Measurements from ENCODE around the gene SHF. TPM values are rescaled to one million over a fixed set of nuclear protein-coding genes. Genes with fewer than 3 reads are reported as not detected.

Gene SHF
- total RNA-seq, 1 experiment from 2014 or later = 21.7 TPM

DNA sequence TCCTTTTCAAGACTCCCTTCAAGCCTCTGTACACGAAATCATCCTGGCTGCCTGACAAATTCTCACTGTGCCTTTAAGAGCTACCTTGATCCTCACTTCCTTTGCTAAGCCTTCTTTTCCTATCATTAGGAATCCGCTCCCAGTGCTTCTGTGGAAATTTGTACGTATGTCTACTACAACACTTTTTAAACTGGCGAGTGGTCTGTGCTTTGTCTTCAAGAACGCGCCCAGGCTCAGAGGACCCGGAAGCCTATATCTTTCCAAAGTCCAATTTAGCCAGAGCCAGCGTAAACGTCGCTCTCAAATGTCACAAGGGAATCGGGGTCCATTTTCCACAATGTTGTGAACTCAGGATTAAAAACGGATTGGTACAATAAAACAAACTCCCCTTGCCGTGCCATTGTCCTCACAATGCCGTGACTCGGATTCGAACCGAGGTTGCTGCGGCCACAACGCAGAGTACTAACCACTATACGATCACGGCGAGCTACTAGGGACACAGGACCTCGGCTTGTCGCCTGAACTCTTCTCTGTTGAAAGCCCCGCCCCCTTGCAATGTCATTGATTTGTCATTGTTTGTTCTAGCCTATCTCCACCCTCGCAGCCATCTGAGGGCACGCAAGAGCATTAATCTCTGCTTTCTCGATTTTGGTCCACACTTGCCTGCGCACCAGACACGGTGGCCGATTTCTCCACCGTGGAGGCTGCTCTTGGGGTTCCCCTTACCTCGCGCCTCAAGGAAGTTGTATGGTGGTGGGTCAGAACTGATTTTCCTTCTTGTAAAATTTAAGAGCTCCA, 12.4 kb upstream of the SHF start:
- no peak overlapping the region for H2BK20ac ChIP-seq (ENCODE audit: low read depth, low read length, poor library complexity, severe bottlenecking)
- no peak overlapping the region for H2BK12ac ChIP-seq (ENCODE audit: insufficient read length, low read depth, low read length)
- no peak overlapping the region for H2BK5ac ChIP-seq (ENCODE audit: insufficient read length, low read length)
- no peak overlapping the region for H3T11ph ChIP-seq (ENCODE audit: low read length)
- no CpG with 5 or more reads among the region's 34 CpGs for WGBS (ENCODE audit: extremely low coverage, insufficient read length, low lambda C conversion rate)
- Mint-ChIP-seq H3K36me3 (ENCODE audit: insufficient read depth in 1 of 3, low read depth in 3 of 3) (no peaks in the 10 kb centered on the region; a peak in 1 of 7 replicates), H3K9me3 (peaks cover 0 to 6% of the 10 kb centered on the region in 2 experiments; a peak in 3 of 5 replicates), H3K4me3 (no peak overlapping the region), H3K27ac (no peak overlapping the region), H3K27me3 (ENCODE audit: low read depth) (peaks cover 5% of the 10 kb centered on the region), H3K4me1 (peaks cover 12 to 15% of the 10 kb centered on the region in 2 experiments)
- H4K5ac ChIP-seq (ENCODE audit: insufficient read length, low read depth, low read length) = no peak overlapping the region
- H3K18ac ChIP-seq (ENCODE audit: insufficient read length, low read depth, low read length) = peak overlapping the region; percentile 87
- no peaks in the 10 kb centered on the region for H3K9me3 ChIP-seq (ENCODE audit: control insufficient read depth, low read depth, low read length)
- H2AK5ac ChIP-seq (ENCODE audit: insufficient read length, low read length) = no peak overlapping the region
- H4K8ac ChIP-seq (replicated peaks; ENCODE audit: insufficient read length, low read depth, low read length) = no peak overlapping the region
- H3K27ac ChIP-seq (ENCODE audit: insufficient read length, low read depth, low read length) = no peak overlapping the region
- H3K4me1 ChIP-seq (ENCODE audit: insufficient read depth, low read length) = no peaks in the 10 kb centered on the region; the same call in 1 of the 2 replicates
- H4K91ac ChIP-seq (ENCODE audit: insufficient read length, low read depth, low read length) = no peak overlapping the region
- DNase-seq = peak; percentile 94
- no peak overlapping the region for H3K23ac ChIP-seq (ENCODE audit: insufficient read length, low read depth, low read length)
- H2AFZ ChIP-seq (ENCODE audit: low read length) = peak overlapping the region; percentile 90
- H3K79me1 ChIP-seq (ENCODE audit: insufficient read depth, low read depth, low read length, poor library complexity, severe bottlenecking) = no peaks in the 10 kb centered on the region
- H3K14ac ChIP-seq (ENCODE audit: insufficient read depth, low read length) = peak overlapping the region; percentile 89; the same call in 1 of the 2 replicates
- no peak overlapping the region for H3K4ac ChIP-seq (ENCODE audit: low read depth, low read length)
- H2BK15ac ChIP-seq (ENCODE audit: low read depth, low read length) = no peak overlapping the region
- no peak overlapping the region for H2BK120ac ChIP-seq (ENCODE audit: low read depth, low read length, poor library complexity, severe bottlenecking)
- H3K27me3 ChIP-seq (ENCODE audit: insufficient read depth, low read length) = no peaks in the 10 kb centered on the region
- peaks cover 14% of the 10 kb centered on the region for H3K23me2 ChIP-seq (ENCODE audit: insufficient read length, low read depth, low read length, poor library complexity, severe bottlenecking)
- TF ChIP-seq CTCF (conservative IDR thresholded peaks at IDR 0.05) = no peak
- no peaks in the 10 kb centered on the region for H4K20me1 ChIP-seq (ENCODE audit: control insufficient read depth, insufficient read depth, insufficient read length)
- H3K4me2 ChIP-seq (ENCODE audit: insufficient read depth, insufficient read length, low read length) = peak overlapping the region; percentile 96
- no peak overlapping the region for H3K56ac ChIP-seq (ENCODE audit: insufficient read length, low read depth, low read length)
- peak overlapping the region; percentile 77 for H3K9ac ChIP-seq (ENCODE audit: extremely low read depth, insufficient read length, low read length)
- no peaks in the 10 kb centered on the region for H3K79me2 ChIP-seq (ENCODE audit: insufficient read depth, low read length)
